Measurements from ENCODE around the gene LGALS7. TPM values are rescaled to one million over a fixed set of nuclear protein-coding genes. Genes with fewer than 3 reads are reported as not detected.

The LGALS7 gene
- total RNA-seq, 1 experiment from 2014 or later = 1.9 TPM

DNA sequence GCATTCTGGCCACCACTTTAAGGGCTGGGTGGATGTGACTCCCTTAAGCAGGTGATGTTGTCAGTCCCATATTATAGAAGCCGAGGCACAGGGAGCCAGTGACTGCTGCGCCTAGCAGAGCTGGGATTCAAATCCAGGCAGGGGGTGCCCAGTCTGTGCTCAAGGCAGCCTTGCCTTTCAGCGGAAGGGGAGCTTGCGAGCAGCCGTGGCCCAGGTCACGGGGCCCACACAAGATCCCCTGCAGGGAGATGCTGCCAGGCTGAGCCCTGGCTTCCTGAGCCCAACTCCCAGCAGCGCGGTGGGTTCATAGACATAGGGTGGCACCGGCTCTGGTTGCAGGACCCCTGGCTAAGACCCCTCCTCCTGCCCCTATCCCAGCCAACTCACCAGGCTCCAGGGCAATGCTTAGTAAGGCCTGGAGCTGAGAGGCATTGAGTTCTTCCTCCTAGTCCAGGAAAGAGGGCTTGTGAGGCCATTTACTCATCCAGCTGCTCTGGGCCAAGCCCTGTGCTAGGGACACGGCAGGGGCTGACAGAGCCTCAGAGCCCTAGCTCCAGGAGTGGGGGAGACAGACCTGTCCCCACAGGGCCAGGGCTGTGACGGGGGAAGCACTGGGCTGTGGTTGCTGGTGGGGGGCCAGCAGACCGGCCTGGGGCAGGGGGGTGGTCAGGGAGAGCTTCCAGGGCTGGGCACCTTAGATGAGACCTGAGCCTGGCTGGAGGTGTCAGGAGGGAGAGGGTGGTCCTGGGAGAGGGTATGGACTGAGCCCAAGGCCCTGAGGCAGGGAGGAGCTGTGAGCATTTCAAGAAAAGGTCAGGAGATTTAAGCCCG is 38.7 kb downstream of the LGALS7 start:
- Histone ChIP-seq H3K27me3 (ENCODE audit: control insufficient read depth, insufficient read depth, low read length) (peaks cover 9% of the 10 kb centered on the region), H3K4me3 (ENCODE audit: insufficient read depth, low read depth, low read length) (peak overlapping the region; percentile 49), H3K36me3 (replicated peaks; ENCODE audit: control insufficient read depth, insufficient read depth, low read length) (peaks cover 12% of the 10 kb centered on the region)
- DNase-seq = peak; percentile 75

DNA sequence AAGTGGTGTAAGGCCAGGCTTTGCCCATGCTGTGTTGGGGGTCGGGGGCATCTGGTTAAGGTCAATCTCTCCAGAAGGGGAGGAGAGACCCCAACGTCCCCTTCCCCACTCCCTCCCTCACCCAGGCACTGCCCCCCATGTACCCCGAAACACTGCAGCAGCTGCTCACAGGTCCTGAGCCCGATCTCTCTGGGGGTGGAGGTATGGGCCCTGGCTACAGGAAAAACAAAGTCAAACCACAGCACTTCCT is 39.2 kb downstream of the LGALS7 start:
- no peak overlapping the region for H3K4me3 ChIP-seq (ENCODE audit: insufficient read depth, low read depth, low read length)
- DNase-seq = no peak
- H3K36me3 ChIP-seq (replicated peaks; ENCODE audit: control insufficient read depth, insufficient read depth, low read length) = peaks cover 12% of the 10 kb centered on the region
- peaks cover 9% of the 10 kb centered on the region for H3K27me3 ChIP-seq (ENCODE audit: control insufficient read depth, insufficient read depth, low read length)

DNA sequence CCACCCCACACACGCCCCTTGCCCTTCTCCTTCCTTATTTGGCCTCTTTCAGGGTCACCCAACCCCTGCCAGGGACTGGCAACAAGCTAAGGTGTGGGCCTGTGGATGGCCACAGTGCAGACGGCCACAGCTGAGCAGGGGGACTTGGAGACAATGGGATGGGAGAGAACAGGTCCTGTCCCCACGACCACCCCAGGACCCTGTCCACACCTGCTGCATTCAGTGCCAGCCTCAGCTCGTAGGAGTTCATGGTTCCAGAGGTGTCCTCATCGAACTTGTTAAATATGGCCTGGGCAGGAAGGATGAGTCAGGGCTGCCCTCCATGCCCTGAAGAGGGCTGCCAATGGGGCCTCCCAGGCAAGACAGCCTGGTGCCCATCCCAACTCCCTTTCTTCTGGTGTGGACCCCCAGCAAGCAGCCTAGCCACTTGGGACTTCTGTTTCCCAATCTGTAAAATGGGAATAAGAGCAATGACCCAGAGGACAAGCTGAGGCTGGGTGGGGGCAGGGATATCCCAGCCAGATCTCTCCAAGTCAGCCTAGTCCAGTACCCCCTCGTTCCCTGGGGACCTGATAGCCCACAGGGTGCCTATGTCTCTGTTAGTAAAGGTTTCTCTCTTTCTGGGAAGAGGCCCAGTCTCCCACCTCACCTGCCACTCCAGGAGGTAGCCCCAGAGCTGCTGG is 39.7 kb downstream of the LGALS7 start:
- H3K4me3 ChIP-seq (ENCODE audit: insufficient read depth, low read depth, low read length) = no peak overlapping the region
- DNase-seq = no peak

DNA sequence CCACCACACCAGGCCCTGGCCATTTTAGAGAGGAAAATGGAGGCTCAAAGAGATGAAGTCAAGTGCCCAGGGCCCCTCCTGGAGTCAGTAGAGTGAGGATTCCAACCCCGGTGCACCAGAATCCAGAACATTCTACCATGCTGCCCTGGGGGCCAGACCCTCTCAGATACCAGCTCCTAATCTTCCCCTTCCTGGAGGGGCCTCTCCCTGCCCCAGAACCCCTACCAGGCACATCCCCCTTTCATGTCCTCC is 40.1 kb downstream of the LGALS7 start:
- no peak for DNase-seq
- Histone ChIP-seq H3K27me3 (ENCODE audit: control insufficient read depth, insufficient read depth, low read length) (peaks cover 9% of the 10 kb centered on the region), H3K4me3 (ENCODE audit: insufficient read depth, low read depth, low read length) (no peak overlapping the region), H3K36me3 (replicated peaks; ENCODE audit: control insufficient read depth, insufficient read depth, low read length) (peaks cover 12% of the 10 kb centered on the region)

More for the DNA sequence above, 39.7 kb downstream of the LGALS7 start:
- peaks cover 12% of the 10 kb centered on the region for H3K36me3 ChIP-seq (replicated peaks; ENCODE audit: control insufficient read depth, insufficient read depth, low read length)
- H3K27me3 ChIP-seq (ENCODE audit: control insufficient read depth, insufficient read depth, low read length) = peaks cover 9% of the 10 kb centered on the region

DNA sequence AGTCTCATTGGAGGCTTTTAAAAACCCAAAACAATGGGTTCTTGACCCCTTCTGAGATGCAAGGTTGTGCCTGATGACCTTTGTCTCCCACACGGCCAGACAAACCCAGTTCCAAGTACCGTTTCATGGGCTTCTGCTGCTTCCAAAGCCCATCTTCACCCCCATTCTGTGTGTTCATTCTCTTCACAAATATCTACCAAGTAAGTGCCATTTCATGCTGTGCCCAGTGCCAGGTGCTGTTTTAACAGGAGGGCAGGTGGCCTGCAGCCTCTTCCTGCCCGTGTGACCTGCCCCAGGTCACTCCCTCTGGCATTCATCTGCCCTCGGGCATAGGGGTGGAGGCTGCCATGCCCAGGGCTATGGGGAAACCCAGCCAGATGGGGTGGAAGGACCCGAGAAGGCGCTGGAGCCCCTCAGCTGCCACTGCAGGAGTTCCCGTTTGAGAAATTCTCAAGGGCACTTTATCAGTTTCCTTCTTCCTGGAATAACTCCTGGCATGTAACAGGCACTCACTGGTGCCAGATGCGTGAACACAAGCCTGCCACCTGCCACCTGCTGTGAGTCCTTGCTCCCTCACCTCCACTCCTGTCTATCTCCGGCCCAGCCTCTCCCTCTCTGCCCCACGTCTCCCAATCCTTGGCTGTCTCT is 41.5 kb downstream of the LGALS7 start:
- no peak for DNase-seq
- 0 out of 2 replicates have a peak, but pooled peaks cover 2% of the 10 kb centered on the region for H3K27me3 ChIP-seq (ENCODE audit: control insufficient read depth, insufficient read depth, low read length)
- H3K36me3 ChIP-seq (replicated peaks; ENCODE audit: control insufficient read depth, insufficient read depth, low read length) = peaks cover 15% of the 10 kb centered on the region
- no peak overlapping the region for H3K4me3 ChIP-seq (ENCODE audit: insufficient read depth, low read depth, low read length)

DNA sequence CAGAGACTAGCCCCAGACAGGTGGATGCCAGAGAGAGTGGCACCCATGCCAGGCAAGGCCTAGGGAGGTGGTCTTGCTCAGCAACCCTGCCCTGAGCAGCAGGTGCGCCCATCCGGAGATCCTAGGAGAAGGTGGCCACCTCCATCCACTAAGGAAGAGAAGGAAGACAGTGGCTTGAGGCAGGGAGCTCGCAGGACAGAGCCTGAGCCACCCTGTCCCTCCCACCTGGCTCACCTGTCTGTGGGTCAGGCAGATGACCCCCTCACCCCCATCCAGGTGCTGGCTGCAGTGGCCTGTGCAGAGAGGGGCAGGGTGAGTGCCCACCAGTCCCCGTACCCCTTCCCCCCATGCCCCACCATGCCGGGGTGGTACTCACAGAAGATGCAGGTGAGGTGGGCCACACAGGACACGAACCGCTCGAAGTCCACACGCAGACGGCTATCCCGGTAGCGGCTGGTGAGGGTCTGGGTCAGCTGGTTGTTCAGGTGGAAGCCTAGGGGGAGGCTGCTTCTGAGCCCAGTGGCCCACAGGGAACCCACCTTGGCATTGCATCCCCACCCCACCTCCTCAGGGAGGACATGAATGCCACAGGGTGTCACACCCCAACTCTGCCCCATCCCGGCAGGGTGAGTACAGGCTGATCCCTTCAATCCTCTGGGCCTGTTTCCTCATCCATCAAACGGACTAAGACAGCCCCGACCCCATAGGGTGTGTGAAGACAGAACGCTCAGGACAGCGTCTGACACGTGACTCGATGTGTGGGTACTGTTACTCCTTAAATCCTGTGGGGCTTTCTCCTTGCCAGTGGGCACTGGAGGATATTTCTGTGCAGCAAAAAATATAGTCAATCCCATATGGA is 42.4 kb downstream of the LGALS7 start:
- no peak for DNase-seq
- peaks cover 22% of the 10 kb centered on the region for H3K36me3 ChIP-seq (replicated peaks; ENCODE audit: control insufficient read depth, insufficient read depth, low read length)
- no peak overlapping the region for H3K4me3 ChIP-seq (ENCODE audit: insufficient read depth, low read depth, low read length)
- no peaks in the 10 kb centered on the region for H3K27me3 ChIP-seq (ENCODE audit: control insufficient read depth, insufficient read depth, low read length)

DNA sequence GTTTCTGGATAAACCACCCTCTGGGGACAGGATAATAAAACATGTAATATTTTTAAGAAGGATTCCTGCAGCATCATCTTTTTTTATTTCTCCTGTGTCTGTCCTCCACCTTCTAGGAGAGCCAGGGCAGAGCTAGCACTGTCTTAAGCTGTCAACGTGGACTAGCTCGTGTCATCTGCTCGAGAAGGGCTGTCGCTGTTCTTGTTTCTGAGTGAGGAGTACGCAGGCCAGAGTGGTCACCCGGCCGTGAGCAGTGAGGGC is 42.9 kb downstream of the LGALS7 start:
- no peak overlapping the region for H3K4me3 ChIP-seq (ENCODE audit: insufficient read depth, low read depth, low read length)
- H3K36me3 ChIP-seq (replicated peaks; ENCODE audit: control insufficient read depth, insufficient read depth, low read length) = peaks cover 27% of the 10 kb centered on the region
- no peaks in the 10 kb centered on the region for H3K27me3 ChIP-seq (ENCODE audit: control insufficient read depth, insufficient read depth, low read length)
- no peak for DNase-seq

DNA sequence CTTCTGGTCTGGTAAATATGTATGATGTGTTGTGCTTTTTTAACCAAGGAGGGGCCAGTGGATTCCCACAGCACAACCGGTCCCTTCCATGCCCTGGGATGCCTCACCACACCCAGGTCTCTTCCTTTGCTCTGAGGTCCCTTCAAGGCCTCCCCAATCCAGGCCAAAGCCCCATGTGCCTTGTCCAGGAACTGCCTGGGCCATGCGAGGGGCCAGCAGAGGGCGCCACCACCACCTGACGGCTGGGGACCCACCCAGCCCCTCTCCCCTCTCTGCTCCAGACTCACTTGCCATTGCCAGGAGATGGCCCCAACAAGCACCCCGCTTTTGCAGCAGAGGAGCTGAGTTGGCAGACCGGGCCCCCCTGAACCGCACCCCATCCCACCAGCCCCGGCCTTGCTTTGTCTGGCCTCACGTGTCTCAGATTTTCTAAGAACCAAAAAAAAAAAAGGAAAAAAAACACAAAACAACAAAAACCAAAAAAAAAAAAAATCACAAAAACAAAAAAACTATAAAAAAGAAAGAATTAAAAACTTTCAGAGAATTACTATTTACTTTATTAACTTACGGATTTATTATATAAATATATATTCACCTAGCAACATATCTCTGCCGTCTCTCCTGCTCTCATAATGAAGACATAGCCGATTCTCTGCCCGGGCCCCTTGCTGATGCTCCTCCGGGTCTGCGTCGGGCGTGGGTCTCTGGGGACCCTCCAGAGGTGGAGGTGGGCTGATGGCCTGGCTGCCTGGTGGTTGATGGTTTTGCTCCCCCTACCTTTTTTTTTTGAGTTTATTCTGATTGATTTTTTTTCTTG is 43.5 kb downstream of the LGALS7 start:
- no peaks in the 10 kb centered on the region for H3K27me3 ChIP-seq (ENCODE audit: control insufficient read depth, insufficient read depth, low read length)
- peaks cover 33% of the 10 kb centered on the region for H3K36me3 ChIP-seq (replicated peaks; ENCODE audit: control insufficient read depth, insufficient read depth, low read length)
- peak; percentile 96 for DNase-seq
- H3K4me3 ChIP-seq (ENCODE audit: insufficient read depth, low read depth, low read length) = no peak overlapping the region

DNA sequence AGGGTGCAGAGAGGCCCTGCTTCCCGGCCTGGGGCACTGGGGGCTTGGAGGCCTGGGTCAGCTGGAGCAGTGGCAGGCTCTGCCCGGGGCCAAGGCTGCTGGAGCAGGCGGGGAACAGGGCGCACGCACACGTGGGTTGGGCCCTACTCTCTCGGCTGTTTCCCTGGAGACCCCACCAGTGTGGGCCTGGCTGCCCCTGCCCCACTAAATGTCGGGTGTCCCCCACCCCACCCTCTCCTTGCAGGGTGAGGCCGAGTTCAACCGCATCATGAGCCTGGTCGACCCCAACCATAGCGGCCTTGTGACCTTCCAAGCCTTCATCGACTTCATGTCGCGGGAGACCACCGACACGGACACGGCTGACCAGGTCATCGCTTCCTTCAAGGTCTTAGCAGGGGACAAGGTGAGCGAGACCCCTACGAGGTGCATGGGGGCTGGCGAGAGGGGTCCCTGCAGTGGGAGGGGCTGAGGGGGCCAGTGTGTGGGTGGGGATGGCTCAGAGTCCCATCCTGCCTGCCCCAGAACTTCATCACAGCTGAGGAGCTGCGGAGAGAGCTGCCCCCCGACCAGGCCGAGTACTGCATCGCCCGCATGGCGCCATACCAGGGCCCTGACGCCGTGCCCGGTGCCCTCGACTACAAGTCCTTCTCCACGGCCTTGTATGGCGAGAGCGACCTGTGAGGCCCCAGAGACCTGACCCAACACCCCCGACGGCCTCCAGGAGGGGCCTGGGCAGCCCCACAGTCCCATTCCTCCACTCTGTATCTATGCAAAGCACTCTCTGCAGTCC is 44.4 kb downstream of the LGALS7 start:
- no peak overlapping the region for H3K4me3 ChIP-seq (ENCODE audit: insufficient read depth, low read depth, low read length)
- DNase-seq = no peak
- H3K36me3 ChIP-seq (replicated peaks; ENCODE audit: control insufficient read depth, insufficient read depth, low read length) = peaks cover 38% of the 10 kb centered on the region
- H3K27me3 ChIP-seq (ENCODE audit: control insufficient read depth, insufficient read depth, low read length) = no peaks in the 10 kb centered on the region

DNA sequence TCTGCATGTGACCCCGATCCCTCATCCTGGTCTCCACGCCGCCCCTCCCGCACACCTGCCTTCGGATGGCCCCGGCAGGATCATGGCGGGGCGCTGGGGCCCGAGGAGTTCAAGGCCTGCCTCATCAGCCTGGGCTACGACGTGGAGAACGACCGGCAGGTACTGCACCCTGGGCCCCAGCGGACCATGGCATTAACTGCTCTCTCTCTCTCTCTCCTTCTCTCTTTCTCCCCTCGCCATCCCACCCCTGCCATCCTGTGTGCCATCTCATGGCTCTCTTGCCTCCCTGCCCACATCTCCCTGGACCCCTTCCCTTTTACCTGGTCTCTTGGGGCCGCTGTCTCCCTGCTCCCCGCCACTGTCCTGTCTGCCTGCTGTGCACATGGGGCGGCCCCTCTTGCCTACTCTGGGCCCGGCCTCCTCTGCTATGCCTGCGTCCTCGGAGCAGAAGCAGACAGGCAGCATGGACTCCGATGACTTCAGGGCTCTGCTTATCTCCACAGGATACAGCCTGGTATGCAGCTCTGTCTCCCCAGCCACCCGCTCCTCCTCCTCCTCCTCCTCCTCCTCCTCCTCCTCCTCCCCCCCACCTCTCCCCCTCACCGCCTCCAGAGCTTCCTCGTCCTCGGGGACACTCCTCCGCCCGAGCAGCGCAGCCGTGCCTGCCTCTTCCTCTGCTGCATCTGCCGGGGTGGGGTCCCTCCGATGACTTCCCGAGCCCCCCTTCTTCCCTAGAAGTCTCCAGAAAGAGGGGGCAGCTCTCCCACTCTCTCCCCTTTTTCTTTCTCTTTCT is 45.3 kb downstream of the LGALS7 start:
- Histone ChIP-seq H3K4me3 (ENCODE audit: insufficient read depth, low read depth, low read length) (no peak overlapping the region), H3K36me3 (replicated peaks; ENCODE audit: control insufficient read depth, insufficient read depth, low read length) (peaks cover 45% of the 10 kb centered on the region), H3K27me3 (ENCODE audit: control insufficient read depth, insufficient read depth, low read length) (no peaks in the 10 kb centered on the region)
- DNase-seq = no peak

DNA sequence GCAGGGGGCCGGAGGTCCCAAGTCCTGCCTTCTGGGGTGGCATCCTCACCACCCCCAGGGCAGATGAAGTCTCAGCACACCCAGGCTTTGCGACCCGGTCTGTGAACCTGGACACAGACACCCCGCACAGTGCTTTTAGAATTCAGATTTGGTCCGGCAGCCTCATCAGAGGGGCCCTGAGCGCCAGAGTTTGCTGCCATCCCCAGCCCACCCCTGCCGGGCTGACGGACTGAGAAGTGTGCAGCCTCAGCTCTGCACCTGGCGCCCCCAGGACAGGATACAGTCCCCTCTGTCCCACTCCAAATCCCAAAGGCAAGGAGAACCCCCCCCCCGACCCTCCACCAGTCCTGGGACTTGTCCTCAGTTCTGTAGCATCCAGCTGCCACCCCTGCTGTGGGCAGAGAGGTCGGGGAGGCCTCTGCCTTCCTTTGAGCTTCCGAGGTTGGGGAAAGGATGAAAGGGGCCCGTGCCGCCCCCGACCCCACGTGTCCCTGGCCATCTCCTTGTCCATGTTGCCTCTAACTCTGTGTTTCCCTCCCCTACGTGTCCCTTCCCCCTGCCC is 45.9 kb downstream of the LGALS7 start:
- H3K36me3 ChIP-seq (replicated peaks; ENCODE audit: control insufficient read depth, insufficient read depth, low read length) = peaks cover 51% of the 10 kb centered on the region
- DNase-seq = no peak
- H3K27me3 ChIP-seq (ENCODE audit: control insufficient read depth, insufficient read depth, low read length) = no peaks in the 10 kb centered on the region
- H3K4me3 ChIP-seq (ENCODE audit: insufficient read depth, low read depth, low read length) = no peak overlapping the region

DNA sequence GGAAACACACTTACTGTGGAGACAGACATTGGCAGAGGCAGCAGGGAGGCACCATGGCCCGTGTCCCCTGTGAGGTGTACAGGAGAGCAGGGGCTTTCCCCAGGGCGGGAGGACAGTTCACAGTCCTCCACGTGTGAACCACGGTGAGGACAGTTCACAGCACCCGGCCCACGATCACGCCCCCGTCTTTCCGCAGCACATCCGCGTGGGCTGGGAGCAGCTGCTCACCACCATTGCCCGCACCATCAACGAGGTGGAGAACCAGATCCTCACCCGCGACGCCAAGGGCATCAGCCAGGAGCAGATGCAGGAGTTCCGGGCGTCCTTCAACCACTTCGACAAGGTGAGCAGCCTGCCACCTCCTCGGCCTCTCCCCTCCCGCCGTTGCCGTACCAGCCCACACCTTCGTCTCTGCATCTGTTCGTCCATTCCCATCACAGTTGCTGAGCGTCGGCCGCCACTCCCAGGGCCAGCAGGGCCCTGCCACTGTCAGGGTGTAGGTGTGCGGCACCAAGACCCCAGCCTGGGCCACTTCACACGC is 46.5 kb downstream of the LGALS7 start:
- H3K36me3 ChIP-seq (replicated peaks; ENCODE audit: control insufficient read depth, insufficient read depth, low read length) = peaks cover 53% of the 10 kb centered on the region
- H3K27me3 ChIP-seq (ENCODE audit: control insufficient read depth, insufficient read depth, low read length) = no peaks in the 10 kb centered on the region
- no peak for DNase-seq
- H3K4me3 ChIP-seq (ENCODE audit: insufficient read depth, low read depth, low read length) = no peak overlapping the region

DNA sequence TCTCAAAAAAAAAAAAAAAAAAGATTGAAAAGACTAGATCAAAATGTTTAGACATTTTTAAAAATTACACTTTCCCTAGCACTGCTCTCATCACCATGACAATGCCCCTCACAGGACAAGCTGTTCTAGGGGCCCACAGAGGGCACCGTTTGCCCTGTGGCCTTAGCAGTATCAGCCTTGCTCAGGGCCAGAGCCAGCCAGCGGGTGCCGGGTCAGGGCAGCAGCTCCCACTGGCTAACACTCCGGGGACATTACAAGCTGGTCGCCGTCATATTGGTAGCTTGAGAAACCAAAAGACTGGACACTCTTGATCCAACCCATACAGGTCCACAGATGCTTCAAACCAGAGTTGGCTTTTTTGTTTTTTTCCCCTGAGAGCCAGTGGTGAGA is 47.0 kb downstream of the LGALS7 start:
- H3K36me3 ChIP-seq (replicated peaks; ENCODE audit: control insufficient read depth, insufficient read depth, low read length) = peaks cover 56% of the 10 kb centered on the region
- DNase-seq = no peak
- H3K27me3 ChIP-seq (ENCODE audit: control insufficient read depth, insufficient read depth, low read length) = no peaks in the 10 kb centered on the region
- no peak overlapping the region for H3K4me3 ChIP-seq (ENCODE audit: insufficient read depth, low read depth, low read length)

Measured in H7 (cell line).